HG03064 (cell line): ENCODE measurements around the gene TOR3A.

ENCODE experiments used
- ATAC-seq: cut with Tn5 transposase; IDR thresholded peaks from one replicate; pipeline ENCODE4 v1.9.1; 2021; ENCODE audit warnings: low read depth; ENCODE audit not compliant: unreplicated experiment

Gene TOR3A

DNA sequence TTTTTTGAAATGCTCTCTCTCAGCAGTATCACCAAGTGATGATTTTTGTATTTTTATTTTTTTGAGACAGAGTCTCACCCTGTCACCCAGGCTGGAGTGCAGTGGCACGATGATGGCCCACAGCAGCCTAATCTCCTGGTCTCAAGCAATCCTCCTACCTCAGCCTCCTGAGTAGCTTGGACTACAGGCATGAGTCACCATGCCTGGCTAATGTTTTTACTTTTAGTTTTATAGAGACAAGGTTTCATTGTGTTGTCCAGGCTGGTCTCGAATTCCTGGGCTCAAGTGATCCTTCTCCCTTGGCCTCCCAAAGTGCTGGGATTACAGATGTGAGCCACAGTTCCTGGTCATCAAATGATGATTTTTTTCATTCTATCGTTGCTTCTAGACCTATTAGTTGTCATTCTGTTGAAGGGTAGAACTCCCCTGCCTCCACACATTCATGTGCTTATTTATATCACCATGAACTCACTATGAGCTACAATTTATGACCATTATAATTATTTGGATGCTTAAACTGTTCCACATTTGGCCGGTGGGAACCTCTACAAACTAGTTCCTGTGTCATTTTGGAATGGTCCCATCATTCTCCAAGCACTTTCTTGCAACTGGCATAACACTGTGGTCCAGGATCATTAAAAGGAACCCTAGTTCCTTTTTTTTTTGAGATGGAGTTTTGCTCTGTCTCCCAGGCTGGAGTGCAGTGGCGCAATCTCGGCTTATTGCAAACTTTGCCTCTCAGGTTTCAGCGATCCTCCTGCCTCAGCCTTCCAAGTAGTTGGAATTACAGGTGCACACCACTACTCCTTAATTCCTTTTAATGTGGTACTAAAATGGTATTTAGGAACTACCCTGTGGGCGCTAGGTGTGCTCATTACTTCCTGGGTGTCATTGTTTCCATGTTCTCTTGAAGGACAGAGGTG lies 20.2 kb upstream of the TOR3A start:
- ATAC-seq = no peak

DNA sequence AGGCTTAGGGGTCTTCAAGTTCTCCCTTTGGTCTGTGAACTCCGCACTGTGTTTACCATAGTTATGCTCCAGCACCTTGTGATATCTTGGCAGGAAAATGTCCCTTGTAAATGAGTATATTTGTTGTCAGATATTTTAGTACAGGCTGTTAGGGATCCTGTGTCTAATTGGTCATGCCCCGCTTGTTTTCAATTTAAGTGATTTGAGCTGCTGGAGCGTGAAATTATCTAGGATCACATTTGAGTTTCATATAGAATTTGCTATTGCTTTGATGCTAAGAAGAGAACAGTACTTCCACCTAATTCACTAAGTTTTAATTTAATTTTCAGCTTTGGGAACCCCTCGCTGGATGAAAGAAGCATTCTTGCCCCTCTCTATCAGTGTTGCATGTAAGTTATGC lies 15.4 kb upstream of the TOR3A start:
- no peak for ATAC-seq

DNA sequence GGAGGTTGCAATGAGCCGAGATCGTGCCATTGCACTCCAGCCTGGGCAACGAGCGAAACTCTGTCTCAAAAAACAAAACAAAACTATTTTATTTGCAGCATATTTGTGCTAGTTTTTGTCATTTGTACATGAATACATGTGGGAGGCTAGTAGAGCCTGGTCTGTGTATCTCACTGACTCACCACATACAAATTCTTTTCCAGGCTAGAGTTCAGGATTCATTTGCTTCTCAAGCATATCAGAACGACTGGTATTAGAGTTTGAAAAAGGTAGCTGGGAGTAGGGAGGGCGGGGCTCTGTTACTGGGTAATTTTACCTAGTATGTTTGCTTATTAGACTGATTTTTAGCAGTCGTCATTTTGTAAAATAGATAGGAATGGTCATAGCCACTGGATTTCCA lies 4.5 kb upstream of the TOR3A start:
- no peak for ATAC-seq

DNA sequence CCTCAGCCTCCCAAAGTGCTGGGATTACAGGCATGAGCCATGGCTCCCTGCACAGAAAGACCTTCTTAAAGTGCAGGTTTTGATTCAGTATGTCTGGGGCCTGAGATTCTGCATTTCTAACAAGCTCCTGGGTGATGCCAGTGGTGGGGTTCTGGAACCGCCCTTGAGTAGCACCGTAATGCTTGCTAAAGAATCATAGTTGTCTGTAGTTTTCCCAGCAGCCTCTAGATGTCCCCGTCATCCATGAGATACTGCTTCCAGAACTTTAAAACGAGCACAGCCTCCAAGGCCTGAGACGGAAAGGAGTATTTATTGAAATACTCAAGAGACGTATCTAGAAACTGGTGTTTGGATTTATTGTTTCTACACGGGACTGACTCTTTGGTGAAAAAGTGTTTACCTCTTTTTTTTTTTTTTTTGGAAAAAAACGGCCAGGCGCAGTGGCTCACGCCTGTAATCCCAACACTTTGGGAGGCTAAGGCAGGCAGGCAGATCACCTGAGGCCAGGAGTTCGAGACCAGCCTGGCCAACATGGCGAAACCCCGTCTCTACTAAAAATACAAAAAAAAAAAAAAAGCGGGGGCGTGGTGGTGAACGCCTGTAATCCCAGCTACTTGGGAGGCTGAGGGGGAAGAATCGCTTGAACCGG lies 2.6 kb upstream of the TOR3A start:
- ATAC-seq = no peak

DNA sequence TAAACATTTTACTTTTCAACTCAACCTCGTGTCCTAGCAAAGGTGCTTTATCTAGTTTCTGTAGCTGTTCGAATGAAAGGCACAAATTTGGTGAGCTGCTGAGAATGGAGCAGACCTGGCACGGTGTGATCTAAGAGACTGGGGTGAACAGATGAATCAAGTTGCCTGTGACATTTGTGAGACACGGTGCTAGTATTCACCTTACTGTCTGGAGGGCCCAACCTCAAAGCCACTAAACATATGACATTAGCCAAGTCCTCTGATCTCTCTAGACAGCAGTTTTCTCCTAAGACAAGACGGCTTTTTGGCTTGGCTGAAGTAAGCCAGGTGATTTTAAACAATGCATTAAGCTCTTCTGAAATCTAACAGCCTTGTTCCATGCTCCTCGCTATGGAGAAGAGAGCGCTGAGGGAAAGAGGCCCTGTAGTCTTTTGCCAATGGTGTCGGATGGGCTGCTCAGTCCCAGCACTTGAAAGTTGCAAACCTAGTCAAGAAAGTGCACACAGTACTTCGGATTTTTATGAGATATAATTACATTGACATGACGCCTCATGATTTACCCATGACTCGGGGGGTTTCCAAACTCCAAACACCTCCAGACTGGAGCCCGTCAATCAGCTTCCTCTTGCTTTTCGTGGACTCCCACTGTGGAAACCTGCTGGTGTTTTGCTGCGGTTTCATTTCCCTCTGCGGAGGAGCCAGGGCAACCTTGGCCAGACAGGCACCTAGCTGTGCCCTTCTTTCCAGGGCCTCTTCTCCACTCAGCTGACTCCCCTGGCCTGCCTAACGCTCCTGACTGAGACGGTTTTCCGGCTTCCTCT lies 794 bp upstream of the TOR3A start:
- ATAC-seq = no peak

DNA sequence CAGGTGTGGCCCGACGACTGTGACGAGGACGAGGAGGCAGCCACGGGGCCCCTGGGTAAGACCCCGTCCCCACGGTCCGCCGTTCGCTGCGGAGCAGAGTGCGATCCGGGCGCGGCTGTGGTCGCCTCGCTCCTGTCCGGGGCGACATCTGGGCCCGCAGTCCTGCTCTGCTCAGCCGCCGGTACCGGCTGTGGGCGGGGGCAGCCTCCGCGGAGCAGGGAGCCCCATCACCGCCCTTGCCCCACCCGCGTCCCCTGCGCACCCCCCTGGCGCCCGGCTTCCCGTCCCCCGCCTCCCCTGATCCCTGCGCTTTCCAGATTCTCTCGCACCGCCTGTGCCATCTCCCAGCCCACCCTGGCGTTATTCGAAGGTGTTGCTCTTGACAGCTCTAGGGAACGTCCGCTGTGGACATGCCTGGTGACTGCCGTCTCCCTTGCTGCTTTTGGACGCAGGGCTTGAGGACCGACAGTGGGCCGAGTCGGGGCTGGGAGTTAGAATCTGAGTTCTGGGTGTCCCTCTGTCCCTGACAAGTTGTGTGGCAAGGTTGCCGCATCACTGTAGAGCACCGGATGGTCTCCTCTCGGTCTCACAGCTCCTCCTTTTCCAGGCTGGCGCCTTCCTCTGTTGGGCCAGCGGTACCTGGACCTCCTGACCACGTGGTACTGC lies 596 bp downstream of the TOR3A start:
- ATAC-seq = peak; percentile 14

DNA sequence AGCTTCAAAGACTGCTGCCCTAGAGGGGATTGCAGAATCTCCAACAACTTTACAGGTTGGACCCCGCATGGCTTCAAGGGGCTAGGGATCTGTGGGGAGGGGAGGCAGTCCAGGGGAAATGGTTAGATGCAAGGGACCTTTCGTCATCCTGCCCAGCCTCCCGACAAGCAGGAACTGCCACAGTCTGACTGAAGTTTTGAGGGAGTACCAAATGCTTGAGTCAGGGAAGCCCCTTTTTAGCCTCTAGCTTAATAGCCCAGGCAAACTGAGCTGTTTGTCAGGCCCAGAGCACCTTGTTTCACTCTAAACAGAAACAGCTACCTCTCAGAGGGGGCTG lies 1.1 kb downstream of the TOR3A start:
- no peak for ATAC-seq

DNA sequence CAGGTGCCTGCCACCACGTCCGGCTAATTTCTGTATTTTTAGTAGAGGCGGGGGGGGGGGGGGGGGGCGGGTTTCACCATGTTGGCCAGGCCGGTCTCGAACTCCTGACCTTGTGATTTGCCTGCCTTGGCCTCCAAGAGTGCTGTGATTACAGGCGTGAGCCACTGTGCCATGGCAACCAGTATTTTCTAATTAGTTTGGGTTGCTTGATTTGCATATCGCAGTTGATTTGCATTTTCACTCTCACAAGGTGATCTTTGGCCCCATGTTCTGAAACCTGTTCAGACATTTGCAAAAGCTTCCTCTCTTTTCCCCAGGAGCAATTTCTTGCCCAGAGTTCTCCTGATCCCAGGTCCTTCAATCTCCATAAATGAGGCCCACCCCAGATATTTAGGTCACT lies 1.7 kb downstream of the TOR3A start:
- ATAC-seq = no peak

DNA sequence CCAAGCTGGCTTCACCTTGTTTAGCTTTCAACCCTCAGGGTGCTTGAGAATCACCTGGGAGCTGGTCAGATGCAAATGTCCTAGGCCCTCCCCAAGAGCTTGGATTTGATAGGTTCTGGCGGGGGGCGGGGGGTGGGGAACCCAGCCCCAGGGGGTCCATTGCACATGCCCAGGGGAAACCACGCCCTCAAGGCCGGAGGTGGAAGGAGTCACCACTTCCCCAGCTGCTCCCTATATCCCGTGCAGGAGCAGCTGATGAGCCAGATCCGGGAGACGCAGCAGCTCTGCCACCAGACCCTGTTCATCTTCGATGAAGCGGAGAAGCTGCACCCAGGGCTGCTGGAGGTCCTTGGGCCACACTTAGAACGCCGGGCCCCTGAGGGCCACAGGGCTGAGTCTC lies 5.8 kb downstream of the TOR3A start:
- no peak for ATAC-seq

DNA sequence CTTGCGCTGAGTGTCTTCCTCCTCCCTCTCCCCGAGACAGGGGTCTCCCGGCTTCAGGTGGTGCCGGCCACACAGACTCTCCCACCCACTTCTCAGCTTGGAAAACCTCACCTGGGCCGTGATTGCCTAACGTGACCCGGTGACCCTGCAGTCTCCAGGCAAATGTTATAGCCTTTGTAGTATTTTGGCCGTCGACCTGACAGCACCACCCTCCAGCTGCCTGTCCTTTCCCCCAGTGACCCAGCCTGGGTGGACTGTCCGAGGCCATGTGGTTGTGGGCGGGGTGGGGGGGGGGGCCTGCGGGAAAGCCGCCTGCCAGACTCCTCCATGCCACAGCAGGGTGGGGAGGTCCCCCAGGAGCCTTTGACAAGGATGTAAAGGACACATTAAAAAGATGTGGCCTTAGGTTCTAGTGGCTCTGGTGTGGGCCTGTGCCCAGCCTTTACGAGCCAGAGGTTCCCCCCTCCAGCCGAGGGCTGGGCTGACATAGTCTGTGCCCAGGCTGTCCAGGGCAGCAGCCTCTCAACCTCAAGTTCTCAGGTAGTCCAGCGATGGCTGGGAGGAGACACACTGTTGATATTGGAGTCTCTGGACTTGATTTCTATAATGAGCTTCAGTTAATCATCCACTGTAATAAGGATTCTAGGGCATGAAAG lies 8.1 kb downstream of the TOR3A start:
- no peak for ATAC-seq

DNA sequence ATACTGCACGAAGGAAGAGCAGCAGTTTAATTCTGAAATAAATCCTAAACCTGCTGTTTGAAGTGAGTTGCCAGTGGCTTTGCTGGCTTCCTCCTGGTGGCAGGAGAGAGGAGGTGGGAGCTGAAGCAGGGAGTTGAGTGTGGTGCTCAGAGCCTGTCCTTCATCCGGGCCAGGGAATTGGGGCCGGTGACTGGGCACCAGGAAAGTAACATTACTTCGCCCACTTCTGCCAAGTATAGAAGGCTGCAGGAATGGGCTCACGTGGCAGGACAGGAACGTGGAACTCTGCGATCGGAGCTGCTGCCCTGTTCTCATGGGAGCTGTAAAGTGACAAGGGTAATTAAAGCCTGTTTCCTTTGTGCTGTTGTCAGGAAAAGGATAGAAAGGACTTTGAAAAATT lies 8.7 kb downstream of the TOR3A start:
- ATAC-seq = no peak

DNA sequence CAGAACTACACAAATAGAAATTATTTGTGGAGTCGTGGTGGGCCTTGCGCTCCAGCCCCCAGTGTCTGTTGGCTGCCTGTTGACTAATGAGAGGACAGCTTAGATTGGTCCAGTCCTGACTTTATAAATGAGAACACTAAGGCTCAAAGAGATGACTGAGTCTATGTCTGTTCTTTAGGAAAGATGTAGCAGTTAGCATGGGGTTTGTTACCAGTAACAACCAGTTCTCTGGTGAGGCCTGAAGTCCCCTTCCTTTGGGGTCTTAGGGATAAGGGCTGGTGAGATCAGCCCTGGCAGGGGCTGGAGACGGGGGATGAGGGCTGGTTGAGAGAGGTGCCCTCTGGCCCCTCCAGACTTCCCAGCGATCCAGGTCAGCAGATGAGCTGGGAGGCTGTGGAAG lies 9.1 kb downstream of the TOR3A start:
- no peak for ATAC-seq

DNA sequence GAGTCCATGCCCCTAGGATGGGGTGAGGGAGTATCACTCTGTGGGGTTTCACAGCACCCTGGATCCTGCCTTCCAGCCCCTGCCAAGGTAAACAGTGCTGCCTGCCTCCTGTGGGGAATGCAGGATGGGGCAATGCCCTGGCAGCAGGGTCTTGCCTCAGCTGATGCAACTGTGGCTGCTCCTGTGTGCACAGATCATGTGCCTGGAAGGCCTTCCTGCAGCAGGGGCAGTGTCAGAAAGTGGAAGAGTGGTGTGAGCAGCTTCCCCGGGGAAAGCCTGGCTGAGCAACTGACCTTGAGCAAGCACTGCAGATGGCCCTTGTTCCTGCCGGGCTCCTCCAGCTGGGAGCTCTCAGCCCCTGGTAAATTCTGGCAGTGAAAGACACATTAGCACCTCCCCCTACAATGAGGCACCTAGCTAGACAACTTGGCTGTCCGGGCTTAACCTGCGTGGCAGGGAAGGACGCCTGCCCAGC lies 9.9 kb downstream of the TOR3A start:
- ATAC-seq = no peak

DNA sequence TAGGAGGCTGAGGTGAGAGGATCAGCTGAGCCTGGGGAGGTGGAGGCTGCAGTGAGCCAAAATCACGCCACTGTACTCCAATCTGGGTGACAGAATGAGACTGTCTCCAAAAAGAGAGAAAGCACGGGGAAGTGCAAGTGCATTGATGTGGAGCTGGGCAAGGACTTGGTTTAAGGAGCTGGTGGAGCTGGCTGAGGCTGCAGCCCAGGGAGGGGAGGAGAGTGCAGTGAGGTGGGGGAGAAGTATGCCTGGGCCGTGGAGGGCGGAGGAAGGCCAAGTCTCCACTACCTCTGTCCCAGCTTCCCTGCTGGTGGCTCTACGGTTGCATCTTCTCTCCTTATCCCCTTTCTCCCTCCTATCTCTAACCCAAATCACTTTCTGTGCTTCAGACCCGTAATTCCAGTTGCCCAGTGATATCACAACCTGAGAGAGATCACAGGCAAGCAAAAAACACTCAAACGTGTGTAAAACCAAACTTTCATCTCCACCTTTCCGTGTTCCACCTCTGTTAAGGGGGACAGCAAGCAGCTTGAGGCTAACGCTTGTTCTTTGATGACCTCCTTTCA lies 11.1 kb downstream of the TOR3A start:
- no peak for ATAC-seq

DNA sequence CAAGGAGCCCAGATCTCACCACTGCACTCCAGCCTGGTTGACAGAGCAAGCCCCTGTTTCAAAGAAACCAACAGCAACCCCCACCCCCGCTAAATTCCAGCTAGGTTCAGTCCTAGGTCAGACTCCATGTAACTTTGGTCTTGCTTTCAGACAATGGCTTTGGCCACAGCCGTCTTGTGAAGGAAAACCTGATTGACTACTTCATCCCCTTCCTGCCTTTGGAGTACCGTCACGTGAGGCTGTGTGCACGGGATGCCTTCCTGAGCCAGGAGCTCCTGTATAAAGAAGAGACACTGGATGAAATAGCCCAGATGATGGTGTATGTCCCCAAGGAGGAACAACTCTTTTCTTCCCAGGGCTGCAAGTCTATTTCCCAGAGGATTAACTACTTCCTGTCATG lies 12.9 kb downstream of the TOR3A start:
- ATAC-seq = no peak

DNA sequence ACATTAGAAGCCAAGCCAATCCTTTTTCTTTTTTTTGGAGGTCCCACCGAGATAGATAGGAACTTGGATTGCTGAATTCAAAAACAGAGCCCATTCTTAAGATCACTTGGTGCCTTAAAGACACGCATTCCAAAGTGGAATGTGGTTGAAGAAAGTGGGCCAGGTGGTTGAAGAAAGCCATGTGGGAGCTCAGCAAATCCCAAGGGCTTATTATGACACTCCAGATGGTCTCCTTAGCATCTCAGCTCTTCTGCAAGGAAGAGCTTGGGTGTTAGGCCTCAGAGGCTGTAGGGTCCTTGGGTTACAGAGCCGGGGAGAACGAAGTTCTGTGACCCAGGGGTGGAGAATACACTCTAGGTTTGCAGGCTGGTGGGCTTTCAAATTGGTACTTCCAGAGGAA lies 13.5 kb downstream of the TOR3A start:
- no peak for ATAC-seq

DNA sequence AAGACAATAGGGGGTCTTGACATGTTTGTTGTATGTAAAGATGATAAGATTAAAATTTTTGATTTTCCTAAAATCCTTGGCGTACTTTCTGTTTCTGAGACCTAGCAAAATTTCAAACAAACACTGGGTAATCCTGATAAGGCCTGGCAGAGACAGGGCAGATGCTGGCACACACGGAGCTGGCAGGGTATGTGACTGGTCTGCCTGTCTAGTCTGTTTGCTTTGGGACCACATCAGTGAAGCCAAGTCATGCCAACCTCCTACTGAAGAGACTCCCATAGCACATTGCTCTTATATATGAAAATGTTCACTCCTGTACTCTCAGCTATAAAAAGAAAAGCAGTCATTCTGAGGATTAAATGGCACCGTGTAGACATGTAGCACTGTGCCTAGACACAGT lies 14.1 kb downstream of the TOR3A start:
- ATAC-seq = no peak

DNA sequence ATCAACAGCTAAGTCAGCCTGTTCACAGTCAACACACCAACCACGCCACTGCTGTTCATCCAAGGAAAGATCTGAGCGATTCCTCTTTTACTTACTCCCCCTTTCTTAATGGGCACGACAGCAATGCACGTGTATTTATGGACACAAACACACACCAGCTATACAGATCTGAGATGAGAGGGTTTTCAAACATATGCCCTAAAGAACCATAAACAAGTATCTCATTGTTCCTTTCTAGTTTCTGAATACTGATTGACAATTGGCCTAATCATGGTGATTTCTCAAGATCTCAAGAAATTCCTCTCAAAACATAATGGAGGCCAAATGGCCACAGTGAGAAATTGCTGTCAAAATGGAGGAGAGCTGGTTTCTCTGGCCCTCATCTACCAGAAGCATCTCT lies 18.0 kb downstream of the TOR3A start:
- no peak for ATAC-seq

DNA sequence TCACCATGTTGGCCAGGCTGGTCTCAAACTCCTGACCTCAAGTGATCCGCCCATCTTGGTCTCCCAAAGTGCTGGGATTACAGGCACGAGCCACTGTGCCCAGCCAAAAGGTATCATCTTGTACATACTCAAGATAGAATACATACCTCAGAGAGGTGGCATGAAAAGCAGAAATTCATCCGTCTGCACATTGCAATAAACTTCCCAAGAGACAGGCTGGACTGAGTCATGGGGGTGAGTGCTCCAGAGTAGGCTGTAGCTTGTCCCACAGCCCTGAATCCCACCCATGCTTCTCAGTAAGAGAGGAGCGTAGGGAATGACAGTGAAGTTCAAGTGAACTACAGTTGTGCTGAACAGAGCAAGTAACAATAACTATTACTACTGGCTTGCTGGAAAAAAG lies 19.7 kb downstream of the TOR3A start:
- no peak for ATAC-seq

DNA sequence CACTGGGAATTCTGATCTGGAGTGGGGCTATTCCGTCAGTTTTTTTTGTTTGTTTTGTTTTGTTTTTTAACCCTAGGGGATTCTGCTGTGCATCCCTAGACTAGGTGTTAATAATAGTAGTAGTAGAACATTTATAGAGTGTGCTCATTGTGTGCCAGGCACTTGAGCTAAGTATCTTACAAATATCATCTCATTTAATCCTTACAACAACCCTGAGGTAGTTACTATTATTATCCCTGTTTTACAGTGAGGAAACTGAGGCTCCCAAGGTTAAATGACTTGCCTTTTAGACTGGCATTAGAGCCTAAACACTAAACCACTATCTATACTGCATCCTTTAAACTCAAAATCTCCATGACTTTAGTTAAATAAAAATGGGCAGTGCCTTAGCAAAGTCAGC lies 22.1 kb downstream of the TOR3A start:
- no peak for ATAC-seq
